PC-9 (cell line): ENCODE measurements around the gene ARID3A. TPM values are rescaled to one million over a fixed set of nuclear protein-coding genes. Genes with fewer than 3 reads are reported as not detected.

Source experiments
- BruUV-seq: library from RNA; stranded (reverse); fragments of 400-500 nt; replicated peaks from 2 replicates; lab custom pipeline; 2021; lab: Mats Ljungman, UMichigan
- CTCF ChIA-PET: fragments of 300-600 bp; sonication (Branson Sonifier 250); formaldehyde crosslinking; loops from one replicate; lab custom pipeline; 2022; ENCODE audit warnings: antibody characterized with exemption; lab: Charles Lee
- POLR2A ChIA-PET: fragments of 300-600 bp; sonication (Branson Sonifier 250); formaldehyde crosslinking; loops from one replicate; lab custom pipeline; 2022; ENCODE audit warnings: antibody characterized with exemption; ENCODE audit not compliant: unreplicated experiment; lab: Charles Lee
- DNase-seq, 2 experiments: peaks; one replicate each; pipeline versions ENCODE4 v3.0.0 to v3.0.0-alpha.2; 2015 to 2022; ENCODE audit warnings: mixed read lengths in 1 of 2
- H2AFZ ChIP-seq: fragments of 200-600 bp; sonication (generic); 2 replicates; pipeline ENCODE4 v1.8.1; 2017; ENCODE audit warnings: antibody characterized with exemption
- H3F3A ChIP-seq: fragments of 200-600 bp; sonication (generic); 2 replicates; pipeline ENCODE4 v1.8.1; 2017; ENCODE audit warnings: antibody characterized with exemption, mild to moderate bottlenecking, low read depth; ENCODE audit not compliant: insufficient read depth
- H3K27ac ChIP-seq: fragments of 200-600 bp; sonication (generic); 2 replicates; pipeline ENCODE4 v1.6.1; 2016; ENCODE audit warnings: mixed run types
- H3K27me3 ChIP-seq: fragments of 200-600 bp; sonication (generic); 2 replicates; pipeline ENCODE4 v1.6.1; 2016; ENCODE audit warnings: low read depth, mixed run types; ENCODE audit not compliant: insufficient read depth
- H3K36me3 ChIP-seq: fragments of 200-600 bp; sonication (generic); 2 replicates; pipeline ENCODE4 v1.6.1; 2016; ENCODE audit warnings: low read depth, mixed run types
- H3K4me1 ChIP-seq: fragments of 200-600 bp; sonication (generic); replicated peaks from 2 replicates; pipeline ENCODE4 v1.6.1; 2016; ENCODE audit warnings: mixed run types; ENCODE audit not compliant: insufficient read depth
- H3K4me2 ChIP-seq: fragments of 200-600 bp; sonication (generic); 2 replicates; pipeline ENCODE4 v1.6.1; 2017; ENCODE audit warnings: mixed run types
- H3K4me3 ChIP-seq: fragments of 200-600 bp; sonication (generic); 2 replicates; pipeline ENCODE4 v1.6.1; 2016; ENCODE audit warnings: mixed run types
- H3K79me2 ChIP-seq: fragments of 200-600 bp; sonication (generic); 2 replicates; pipeline ENCODE4 v1.6.1; 2017; ENCODE audit warnings: low read depth, mixed run types
- H3K9me2 ChIP-seq: fragments of 200-600 bp; sonication (generic); 2 replicates; pipeline ENCODE4 v1.8.1; 2017; ENCODE audit warnings: mild to moderate bottlenecking; ENCODE audit not compliant: insufficient read depth
- H3K9me3 ChIP-seq: fragments of 200-600 bp; sonication (generic); 2 replicates; pipeline ENCODE4 v1.8.1; 2016; ENCODE audit warnings: low read depth; ENCODE audit not compliant: insufficient read depth
- H4K20me1 ChIP-seq: fragments of 200-600 bp; sonication (generic); 2 replicates; pipeline ENCODE4 v1.8.1; 2017; ENCODE audit not compliant: insufficient read depth
- EZH2 ChIP-seq: fragments of 200-600 bp; sonication (generic); IDR thresholded peaks from 2 replicates; pipeline ENCODE4 v1.8.0; 2017; ENCODE audit warnings: antibody characterized with exemption, low read depth
- intact Hi-C: fragments of 100-400 bp; cut with micrococcal nuclease; formaldehyde crosslinking; loops from one replicate; pipeline ENCODE4 v1.10.0; 2022; ENCODE audit not compliant: unreplicated experiment
- total RNA-seq: library from RNA; stranded (reverse); gene quantifications from 2 replicates; pipeline ENCODE4 v1.2.3, GENCODE V29; 2021
- TF ChIP-seq, protein P1 (sequence below): fragments of 200-600 bp; sonication (generic); conservative IDR thresholded peaks from 2 replicates; pipeline ENCODE4 v1.6.1; 2017; ENCODE audit warnings: mixed run types, antibody characterized with exemption, mild to moderate bottlenecking, moderate library complexity

The ARID3A gene
- total RNA-seq, 1 experiment from 2014 or later: 10.7 TPM

- Histone ChIP-seq H3K27ac (no peak overlapping the region), H3K4me2 (no peak overlapping the region), H3K27me3 (no peaks in the 10 kb centered on the region), H3K4me3 (no peak overlapping the region), H3K4me1 (peaks cover 17% of the 10 kb centered on the region), H3F3A (peaks cover 17% of the 10 kb centered on the region), H3K79me2 (peaks cover under 1% of the 10 kb centered on the region), H3K9me3 (no peaks in the 10 kb centered on the region), H3K9me2 (no peaks in the 10 kb centered on the region), H4K20me1 (no peaks in the 10 kb centered on the region), H3K36me3 (no peaks in the 10 kb centered on the region), H2AFZ (no peak overlapping the region)
- no peak for TF ChIP-seq EZH2
- TF ChIP-seq, protein P1, sequence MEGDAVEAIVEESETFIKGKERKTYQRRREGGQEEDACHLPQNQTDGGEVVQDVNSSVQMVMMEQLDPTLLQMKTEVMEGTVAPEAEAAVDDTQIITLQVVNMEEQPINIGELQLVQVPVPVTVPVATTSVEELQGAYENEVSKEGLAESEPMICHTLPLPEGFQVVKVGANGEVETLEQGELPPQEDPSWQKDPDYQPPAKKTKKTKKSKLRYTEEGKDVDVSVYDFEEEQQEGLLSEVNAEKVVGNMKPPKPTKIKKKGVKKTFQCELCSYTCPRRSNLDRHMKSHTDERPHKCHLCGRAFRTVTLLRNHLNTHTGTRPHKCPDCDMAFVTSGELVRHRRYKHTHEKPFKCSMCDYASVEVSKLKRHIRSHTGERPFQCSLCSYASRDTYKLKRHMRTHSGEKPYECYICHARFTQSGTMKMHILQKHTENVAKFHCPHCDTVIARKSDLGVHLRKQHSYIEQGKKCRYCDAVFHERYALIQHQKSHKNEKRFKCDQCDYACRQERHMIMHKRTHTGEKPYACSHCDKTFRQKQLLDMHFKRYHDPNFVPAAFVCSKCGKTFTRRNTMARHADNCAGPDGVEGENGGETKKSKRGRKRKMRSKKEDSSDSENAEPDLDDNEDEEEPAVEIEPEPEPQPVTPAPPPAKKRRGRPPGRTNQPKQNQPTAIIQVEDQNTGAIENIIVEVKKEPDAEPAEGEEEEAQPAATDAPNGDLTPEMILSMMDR: no peak
- BruUV-seq: no TSS peak
- DNase-seq: no peak
- ChIA-PET POLR2A (no interaction called here), CTCF (no interaction called here)
- intact Hi-C loops: no loop called here
Measured at GRCh38 chr19:979318-979741, 53.5 kb downstream of the ARID3A start.

GRCh38 chr19:980133-980998, 54.5 kb downstream of the ARID3A start:
- Histone ChIP-seq H3K27me3 (no peaks in the 10 kb centered on the region), H3K4me3 (no peak overlapping the region), H3F3A (peaks cover 21% of the 10 kb centered on the region), H3K9me3 (no peaks in the 10 kb centered on the region), H3K4me1 (peaks cover 17% of the 10 kb centered on the region), H3K36me3 (no peaks in the 10 kb centered on the region), H3K27ac (no peak overlapping the region), H3K4me2 (peak overlapping the region; percentile 33), H3K9me2 (no peaks in the 10 kb centered on the region), H4K20me1 (no peaks in the 10 kb centered on the region; the same call in 1 of the 2 replicates), H3K79me2 (peaks cover 9% of the 10 kb centered on the region), H2AFZ (no peak overlapping the region)
- CTCF ChIA-PET: no interaction called here
- TF ChIP-seq, protein P1: no peak
- TF ChIP-seq EZH2: no peak
- POLR2A ChIA-PET: interaction anchor here (0.6 to 0.8 kb wide), 2 partner anchors 23 to 197 kb away, joined by 3 to 5 read pairs; no protein-coding TSS in a partner anchor
- intact Hi-C loops: loop anchor here (10.0 kb wide), 1 partner anchor 126 kb away; the partner anchor contains the start of genes CFD and ELANE
- peak in 1 of 2 experiments; percentile 50 for DNase-seq
- no TSS peak for BruUV-seq

GRCh38 chr19:982567-983170, 56.8 kb downstream of the ARID3A start:
- Histone ChIP-seq H3K4me3 (peak overlapping the region; percentile 53; the same call in 1 of the 2 replicates), H3K9me3 (no peaks in the 10 kb centered on the region), H3K9me2 (no peaks in the 10 kb centered on the region), H3K4me2 (peak overlapping the region; percentile 85), H2AFZ (no peak overlapping the region; the same call in 1 of the 2 replicates), H3K36me3 (no peaks in the 10 kb centered on the region), H3K27ac (no peak overlapping the region), H4K20me1 (no peaks in the 10 kb centered on the region; the same call in 1 of the 2 replicates), H3K27me3 (no peaks in the 10 kb centered on the region), H3K79me2 (peaks cover 9% of the 10 kb centered on the region), H3F3A (peaks cover 28% of the 10 kb centered on the region), H3K4me1 (peaks cover 17% of the 10 kb centered on the region)
- POLR2A ChIA-PET: no interaction called here
- BruUV-seq: no TSS peak
- peak in 1 of 2 experiments; percentile 79 for DNase-seq
- intact Hi-C loops: loop anchor here (1.0 to 10.0 kb wide), 2 partner anchors 61 to 128 kb away; partner anchors contain the start of genes CFD and ELANE
- CTCF ChIA-PET: no interaction called here
- no peak for TF ChIP-seq EZH2
- TF ChIP-seq, protein P1: peak; percentile 73
